Transverse colon (tissue), 3 donors: ENCODE data around the gene PCDHA10.
"Not testable (repeated sequence)": the region's sequence is repeated elsewhere in the genome, so short reads cannot be mapped to it uniquely, and the experiment has no call there.

Experiments used
- CTCF ChIP-seq, 5 experiments: fragments of 200-600 bp in 3 of 5; fragments of 450-650 bp in 2 of 5; sonication (generic) in 3 of 5; IDR thresholded peaks; 1 replicate in 2 of 5; 2 replicates in 3 of 5; pipeline ENCODE4 v1.5.1; 2016 to 2017; ENCODE audit warnings: antibody characterized with exemption in 5 of 5, inconsistent platforms in 3 of 5, mild to moderate bottlenecking in 2 of 5, moderate library complexity in 1 of 5
- POLR2A ChIP-seq: fragments of 450-650 bp; IDR thresholded peaks from one replicate; pipeline ENCODE4 v1.6.1; 2016; ENCODE audit warnings: antibody characterized with exemption, mild to moderate bottlenecking, moderate library complexity

- TF ChIP-seq CTCF (IDR thresholded peaks at IDR 0.05); POLR2A: not testable (repeated sequence)
Measured at GRCh38 chr5:140834439-140835008, 21.2 kb upstream of the PCDHA10 start.
